OCI-LY1 (cell line): ENCODE results near the gene ELOVL1.

Experiments used
- EZH2 ChIP-seq: fragments of 200-600 bp; sonication (generic), shearing (Covaris generic); IDR thresholded peaks from 2 replicates; pipeline ENCODE4 v1.8.0; 2017; ENCODE audit warnings: borderline replicate concordance, mixed run types, mild to moderate bottlenecking, antibody characterized with exemption, low read length, moderate library complexity, mixed read lengths
- TF ChIP-seq, protein P1 (sequence below): fragments of 200-600 bp; sonication (generic), shearing (Covaris generic); IDR thresholded peaks from 2 replicates; pipeline ENCODE4 v1.5.1; 2017; ENCODE audit warnings: mild to moderate bottlenecking, antibody characterized with exemption, low read length, moderate library complexity, mixed read lengths

DNA sequence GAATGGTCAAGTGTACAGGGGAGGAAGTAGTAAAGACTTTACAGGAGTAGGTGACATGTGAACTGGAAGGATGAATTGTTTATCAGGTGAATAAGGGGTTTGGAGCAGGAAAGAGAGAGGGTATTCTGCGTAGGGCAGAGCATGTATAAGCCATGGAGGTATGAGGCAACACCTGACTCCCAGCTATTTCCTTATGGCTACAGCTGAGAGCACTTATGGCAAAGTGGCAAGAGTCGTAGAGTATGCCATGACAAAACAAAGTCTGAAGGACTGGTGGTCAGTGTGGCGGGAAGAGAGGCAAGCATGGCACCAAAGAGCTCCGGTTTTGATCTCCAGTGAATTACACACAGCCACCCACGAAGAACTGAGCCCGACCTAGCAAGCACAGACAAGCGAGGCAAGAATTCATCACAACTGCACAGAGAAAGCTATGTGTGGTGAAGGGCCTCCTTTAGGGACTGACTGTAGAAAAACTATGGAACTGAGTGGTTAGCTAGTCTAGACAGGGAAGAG lies 9.0 kb upstream of the ELOVL1 start:
- TF ChIP-seq, protein P1, sequence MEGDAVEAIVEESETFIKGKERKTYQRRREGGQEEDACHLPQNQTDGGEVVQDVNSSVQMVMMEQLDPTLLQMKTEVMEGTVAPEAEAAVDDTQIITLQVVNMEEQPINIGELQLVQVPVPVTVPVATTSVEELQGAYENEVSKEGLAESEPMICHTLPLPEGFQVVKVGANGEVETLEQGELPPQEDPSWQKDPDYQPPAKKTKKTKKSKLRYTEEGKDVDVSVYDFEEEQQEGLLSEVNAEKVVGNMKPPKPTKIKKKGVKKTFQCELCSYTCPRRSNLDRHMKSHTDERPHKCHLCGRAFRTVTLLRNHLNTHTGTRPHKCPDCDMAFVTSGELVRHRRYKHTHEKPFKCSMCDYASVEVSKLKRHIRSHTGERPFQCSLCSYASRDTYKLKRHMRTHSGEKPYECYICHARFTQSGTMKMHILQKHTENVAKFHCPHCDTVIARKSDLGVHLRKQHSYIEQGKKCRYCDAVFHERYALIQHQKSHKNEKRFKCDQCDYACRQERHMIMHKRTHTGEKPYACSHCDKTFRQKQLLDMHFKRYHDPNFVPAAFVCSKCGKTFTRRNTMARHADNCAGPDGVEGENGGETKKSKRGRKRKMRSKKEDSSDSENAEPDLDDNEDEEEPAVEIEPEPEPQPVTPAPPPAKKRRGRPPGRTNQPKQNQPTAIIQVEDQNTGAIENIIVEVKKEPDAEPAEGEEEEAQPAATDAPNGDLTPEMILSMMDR, result no peak
- no peak for TF ChIP-seq EZH2
